GM23338 (cell line): ENCODE data around the gene SPATA9. TPM values are rescaled to one million over a fixed set of nuclear protein-coding genes. Genes with fewer than 3 reads are reported as not detected.

Experiments
- ATAC-seq: fragments of 200-7000 bp; cut with Tn5 transposase; 3 replicates; pipeline ENCODE4 v1.9.1; 2020
- DNase-seq: peaks from one replicate; pipeline ENCODE4 v3.0.0-alpha.2; 2015; ENCODE audit warnings: low spot score
- H2AFZ ChIP-seq: fragments of 200-600 bp; sonication (generic); 2 replicates; pipeline ENCODE4 v1.8.0; 2016; ENCODE audit warnings: antibody characterized with exemption, mild to moderate bottlenecking, moderate library complexity
- H3F3A ChIP-seq: fragments of 200-600 bp; sonication (generic); replicated peaks from 2 replicates; pipeline ENCODE4 v1.8.0; 2017; ENCODE audit warnings: antibody characterized with exemption, mixed run types, low read depth
- H3K27ac ChIP-seq: fragments of 200-600 bp; sonication (generic); 2 replicates; pipeline ENCODE4 v1.6.1; 2016; ENCODE audit warnings: low read depth
- H3K27me3 ChIP-seq: fragments of 200-600 bp; sonication (generic); 2 replicates; pipeline ENCODE4 v1.8.0; 2016; ENCODE audit warnings: mild to moderate bottlenecking, mixed run types, moderate library complexity; ENCODE audit not compliant: insufficient read depth
- H3K36me3 ChIP-seq: fragments of 200-600 bp; sonication (generic); 2 replicates; pipeline ENCODE4 v1.8.0; 2016; ENCODE audit warnings: mild to moderate bottlenecking; ENCODE audit not compliant: insufficient read depth
- H3K4me1 ChIP-seq: fragments of 200-600 bp; sonication (generic); 2 replicates; pipeline ENCODE4 v1.8.0; 2016; ENCODE audit warnings: mild to moderate bottlenecking, moderate library complexity; ENCODE audit not compliant: insufficient read depth
- H3K4me2 ChIP-seq: fragments of 200-600 bp; sonication (generic); 2 replicates; pipeline ENCODE4 v1.7.1; 2017; ENCODE audit warnings: mixed run types
- H3K4me3 ChIP-seq: fragments of 200-600 bp; sonication (generic); 2 replicates; pipeline ENCODE4 v1.6.1; 2016; ENCODE audit warnings: mixed run types
- H3K79me2 ChIP-seq: fragments of 200-600 bp; sonication (generic); replicated peaks from 2 replicates; pipeline ENCODE4 v1.8.0; 2017; ENCODE audit warnings: mild to moderate bottlenecking; ENCODE audit not compliant: insufficient read depth
- H3K9me2 ChIP-seq: fragments of 200-600 bp; sonication (generic); 2 replicates; pipeline ENCODE4 v1.8.0; 2017; ENCODE audit not compliant: insufficient read depth
- H4K20me1 ChIP-seq: fragments of 200-600 bp; sonication (generic); replicated peaks from 2 replicates; pipeline ENCODE4 v1.8.0; 2017; ENCODE audit warnings: mild to moderate bottlenecking; ENCODE audit not compliant: insufficient read depth
- H3K27ac Mint-ChIP-seq: 2 replicates; pipeline ENCODE4 v1.8.0; 2020; ENCODE audit warnings: inconsistent platforms, mild to moderate bottlenecking, moderate library complexity, mixed read lengths
- H3K27me3 Mint-ChIP-seq: 3 replicates; pipeline ENCODE4 v1.8.0; 2022; ENCODE audit warnings: low read depth, mild to moderate bottlenecking, moderate library complexity, mixed read lengths, inconsistent platforms; ENCODE audit not compliant: insufficient read depth, poor library complexity
- H3K36me3 Mint-ChIP-seq: 3 replicates; pipeline ENCODE4 v1.8.0; 2021; ENCODE audit warnings: low read depth, mild to moderate bottlenecking, inconsistent platforms, moderate library complexity, mixed read lengths
- H3K4me1 Mint-ChIP-seq: 3 replicates; pipeline ENCODE4 v1.8.0; 2020; ENCODE audit warnings: mild to moderate bottlenecking, inconsistent platforms, mixed read lengths
- H3K4me3 Mint-ChIP-seq: 3 replicates; pipeline ENCODE4 v1.8.0; 2021; ENCODE audit warnings: moderate library complexity, mild to moderate bottlenecking, inconsistent platforms, mixed read lengths
- H3K9me3 Mint-ChIP-seq: 3 replicates; pipeline ENCODE4 v1.8.0; 2020; ENCODE audit warnings: moderate library complexity, mild to moderate bottlenecking, inconsistent platforms, mixed read lengths
- CREB1 ChIP-seq: fragments of 250-450 bp; sonication (Bioruptor Pico); IDR thresholded peaks from 2 replicates; pipeline ENCODE4 v1.5.0; 2020; ENCODE audit warnings: low read depth, mild to moderate bottlenecking, moderate library complexity
- ETS1 ChIP-seq: IDR thresholded peaks from 2 replicates; pipeline ENCODE4 v1.6.1; 2016; ENCODE audit warnings: antibody characterized with exemption
- EZH2 ChIP-seq: fragments of 200-600 bp; sonication (generic); IDR thresholded peaks from one replicate; pipeline ENCODE4 v1.8.0; 2017; ENCODE audit warnings: antibody characterized with exemption, mild to moderate bottlenecking, low read depth; ENCODE audit not compliant: unreplicated experiment
- EZH2phosphoT487 ChIP-seq: fragments of 200-600 bp; sonication (generic); IDR thresholded peaks from one replicate; pipeline ENCODE4 v1.8.1; 2018; ENCODE audit warnings: antibody characterized with exemption; ENCODE audit not compliant: unreplicated experiment
- JUNB ChIP-seq: IDR thresholded peaks from one replicate; pipeline ENCODE4 v1.6.1; 2016; ENCODE audit warnings: antibody characterized with exemption; ENCODE audit not compliant: unreplicated experiment
- NANOG ChIP-seq: IDR thresholded peaks from 2 replicates; pipeline ENCODE4 v1.6.1; 2016; ENCODE audit warnings: antibody characterized with exemption, borderline replicate concordance
- POLR2AphosphoS5 ChIP-seq: IDR thresholded peaks from 2 replicates; pipeline ENCODE4 v1.6.1; 2016; ENCODE audit warnings: antibody characterized with exemption, low read depth
- REST ChIP-seq: IDR thresholded peaks from one replicate; pipeline ENCODE4 v1.6.1; 2018; ENCODE audit warnings: antibody characterized with exemption; ENCODE audit not compliant: unreplicated experiment
- STAT1 ChIP-seq: IDR thresholded peaks from one replicate; pipeline ENCODE4 v1.6.1; 2016; ENCODE audit warnings: antibody characterized with exemption; ENCODE audit not compliant: unreplicated experiment
- ZNF114 ChIP-seq: fragments of 250-450 bp; sonication (Bioruptor Pico); IDR thresholded peaks from 2 replicates; pipeline ENCODE4 v1.5.0; 2020; ENCODE audit warnings: mild to moderate bottlenecking, moderate library complexity
- ZNF331 ChIP-seq: fragments of 250-450 bp; sonication (Bioruptor Pico); IDR thresholded peaks from 2 replicates; pipeline ENCODE4 v1.5.0; 2020; ENCODE audit warnings: low read depth, mild to moderate bottlenecking, moderate library complexity
- ZNF462 ChIP-seq: fragments of 250-450 bp; sonication (Bioruptor Pico); IDR thresholded peaks from 2 replicates; pipeline ENCODE4 v1.5.0; 2020; ENCODE audit warnings: mild to moderate bottlenecking, moderate library complexity
- polyA plus RNA-seq: library from polyadenylated mRNA; unstranded; fragments of >200 nt; fragmentation: Nextera tagmentation; extraction: Ambion mirVana; gene quantifications from 2 replicates; pipeline ENCODE4 v1.2.1, GENCODE V29; 2016
- total RNA-seq: library from RNA; depleted of rRNA; stranded (reverse); fragments of >200 nt; shearing (Covaris generic); gene quantifications from 2 replicates; pipeline ENCODE4 v1.2.3, GENCODE V29; 2014

Gene SPATA9
- total and polyA plus RNA-seq, 2 experiments from 2014 or later: not detected

GRCh38 chr5:95611396-95611795 is 71.4 kb downstream of the SPATA9 start (continued):
- TF ChIP-seq REST (no peak), POLR2AphosphoS5 (no peak), ZNF114 (CRISPR knock-in tag) (no peak), STAT1 (no peak), ETS1 (no peak), CREB1 (CRISPR knock-in tag) (no peak), ZNF331 (CRISPR knock-in tag) (no peak), JUNB (no peak), EZH2 (no peak), NANOG (no peak), EZH2phosphoT487 (no peak)

- Histone ChIP-seq H3K4me2 (no peak overlapping the region), H3K9me2 (no peaks in the 10 kb centered on the region), H3K36me3 (no peaks in the 10 kb centered on the region; the same call in 1 of the 2 replicates), H3F3A (no peaks in the 10 kb centered on the region), H3K4me1 (no peaks in the 10 kb centered on the region), H4K20me1 (no peaks in the 10 kb centered on the region), H3K4me3 (no peak overlapping the region), H2AFZ (no peak overlapping the region), H3K27me3 (no peaks in the 10 kb centered on the region), H3K27ac (no peak overlapping the region), H3K79me2 (no peaks in the 10 kb centered on the region)
- H3K4me1 Mint-ChIP-seq: no peaks in the 10 kb centered on the region
- DNase-seq (no peak), ATAC-seq (no peak)
- peaks cover 15% of the 10 kb centered on the region; the same call in 2 of the 3 replicates for H3K9me3 Mint-ChIP-seq
- no peak overlapping the region for H3K27ac Mint-ChIP-seq
- H3K4me3 Mint-ChIP-seq: no peak overlapping the region
- peaks cover 2% of the 10 kb centered on the region for H3K27me3 Mint-ChIP-seq
- peaks cover 12% of the 10 kb centered on the region for H3K36me3 Mint-ChIP-seq
- TF ChIP-seq STAT1: no peak
- no peak for TF ChIP-seq POLR2AphosphoS5
- no peak for TF ChIP-seq EZH2phosphoT487
- no peak for TF ChIP-seq ETS1
- TF ChIP-seq JUNB: no peak
- no peak for TF ChIP-seq CREB1 (CRISPR knock-in tag)
- TF ChIP-seq ZNF114 (CRISPR knock-in tag): no peak
- no peak for TF ChIP-seq ZNF462 (CRISPR knock-in tag)
Measured at GRCh38 chr5:95610546-95610945, 72.2 kb downstream of the SPATA9 start.
